MCF 10A (cell line): ENCODE data around the gene TXK. TPM values are rescaled to one million over a fixed set of nuclear protein-coding genes. Genes with fewer than 3 reads are reported as not detected.

Source experiments
- BruUV-seq: library from RNA; stranded (reverse); fragments of 400-500 nt; replicated peaks from 2 replicates; lab custom pipeline; 2021; lab: Mats Ljungman, UMichigan
- CTCF ChIA-PET: fragments of 300-600 bp; sonication (Branson Sonifier 250); formaldehyde crosslinking; extraction: SDS; loops from one replicate; lab custom pipeline; 2021; ENCODE audit warnings: antibody characterized with exemption, inconsistent platforms; lab: Yijun Ruan, JAX
- POLR2A ChIA-PET: fragments of 300-600, 350-650 bp; sonication (Branson Sonifier 250); formaldehyde crosslinking; extraction: SDS; loops from one replicate; lab custom pipeline; 2020; ENCODE audit warnings: antibody characterized with exemption, inconsistent platforms; lab: Yijun Ruan, JAX
- DNase-seq: peaks from one replicate; pipeline ENCODE4 v3.0.0-alpha.2; 2018; ENCODE audit not compliant: unreplicated experiment
- H3K27ac Mint-ChIP-seq: one replicate; pipeline ENCODE4 v1.8.0; 2022; ENCODE audit warnings: mild to moderate bottlenecking, low read depth, mixed read lengths; ENCODE audit not compliant: unreplicated experiment
- H3K27me3 Mint-ChIP-seq: one replicate; pipeline ENCODE4 v1.8.0; 2022; ENCODE audit warnings: mixed read lengths; ENCODE audit not compliant: insufficient read depth, unreplicated experiment
- H3K36me3 Mint-ChIP-seq: one replicate; pipeline ENCODE4 v1.8.0; 2022; ENCODE audit warnings: mild to moderate bottlenecking, moderate library complexity, mixed read lengths; ENCODE audit not compliant: insufficient read depth, unreplicated experiment
- H3K4me1 Mint-ChIP-seq: one replicate; pipeline ENCODE4 v1.8.0; 2022; ENCODE audit warnings: mixed read lengths; ENCODE audit not compliant: insufficient read depth, unreplicated experiment
- H3K4me3 Mint-ChIP-seq: one replicate; pipeline ENCODE4 v1.8.0; 2022; ENCODE audit warnings: mild to moderate bottlenecking, moderate library complexity, mixed read lengths; ENCODE audit not compliant: unreplicated experiment
- H3K9me3 Mint-ChIP-seq: one replicate; pipeline ENCODE4 v1.8.0; 2022; ENCODE audit warnings: mixed read lengths; ENCODE audit not compliant: unreplicated experiment
- CTCF ChIP-seq: fragments of 200-600 bp; IDR thresholded peaks from one replicate; pipeline ENCODE4 v1.8.0; 2022; ENCODE audit warnings: antibody characterized with exemption, mild to moderate bottlenecking; ENCODE audit not compliant: unreplicated experiment
- intact Hi-C: fragments of 100-400 bp; cut with micrococcal nuclease; formaldehyde crosslinking; loops from 2 replicates; pipeline ENCODE4 v1.14.1; 2022
- total RNA-seq: library from RNA; stranded (reverse); gene quantifications from 2 replicates; pipeline ENCODE4 v1.2.3, GENCODE V29; 2022

TXK gene
- total RNA-seq, 1 experiment from 2014 or later: not detected

- no peaks in the 10 kb centered on the region for H3K36me3 Mint-ChIP-seq
- intact Hi-C loops: no loop called here
- no peak overlapping the region for H3K27ac Mint-ChIP-seq
- ChIA-PET POLR2A (no interaction called here), CTCF (no interaction called here)
- H3K4me1 Mint-ChIP-seq: peaks cover 10% of the 10 kb centered on the region
- DNase-seq: no peak
- no peaks in the 10 kb centered on the region for H3K27me3 Mint-ChIP-seq
- no TSS peak for BruUV-seq
- no peak overlapping the region for H3K4me3 Mint-ChIP-seq
- H3K9me3 Mint-ChIP-seq: no peaks in the 10 kb centered on the region
- no peak for TF ChIP-seq CTCF
Measured at GRCh38 chr4:48078425-48078824, 55.6 kb downstream of the TXK start.

- CTCF ChIA-PET: interaction anchor here (1.6 kb wide), 1 partner anchor 13 kb away, joined by 12 read pairs; no protein-coding TSS in a partner anchor
- Mint-ChIP-seq H3K36me3 (no peaks in the 10 kb centered on the region), H3K9me3 (no peaks in the 10 kb centered on the region), H3K27me3 (no peaks in the 10 kb centered on the region), H3K27ac (no peak overlapping the region), H3K4me3 (no peak overlapping the region), H3K4me1 (no peaks in the 10 kb centered on the region)
- BruUV-seq: no TSS peak
- POLR2A ChIA-PET: no interaction called here
- no peak for DNase-seq
- no peak for TF ChIP-seq CTCF
- intact Hi-C loops: no loop called here
Measured at GRCh38 chr4:48074657-48075056, 59.4 kb downstream of the TXK start.

GRCh38 chr4:48073567-48074103 lies 60.4 kb downstream of the TXK start:
- H3K36me3 Mint-ChIP-seq: no peaks in the 10 kb centered on the region
- no peak overlapping the region for H3K4me3 Mint-ChIP-seq
- no peaks in the 10 kb centered on the region for H3K4me1 Mint-ChIP-seq
- DNase-seq: no peak
- ChIA-PET POLR2A (no interaction called here), CTCF (no interaction called here)
- H3K9me3 Mint-ChIP-seq: no peaks in the 10 kb centered on the region
- no peaks in the 10 kb centered on the region for H3K27me3 Mint-ChIP-seq
- intact Hi-C loops: no loop called here
- no TSS peak for BruUV-seq
- TF ChIP-seq CTCF: no peak
- H3K27ac Mint-ChIP-seq: no peak overlapping the region

GRCh38 chr4:48071191-48071590 lies 62.9 kb downstream of the TXK start:
- no peaks in the 10 kb centered on the region for H3K36me3 Mint-ChIP-seq
- H3K9me3 Mint-ChIP-seq: no peaks in the 10 kb centered on the region
- intact Hi-C loops: no loop called here
- BruUV-seq: no TSS peak
- no peak for DNase-seq
- H3K27me3 Mint-ChIP-seq: no peaks in the 10 kb centered on the region
- CTCF ChIA-PET: no interaction called here
- no peak for TF ChIP-seq CTCF
- POLR2A ChIA-PET: interaction anchor here (0.6 kb wide), 1 partner anchor 463 kb away, joined by 5 read pairs; no protein-coding TSS in a partner anchor
- H3K27ac Mint-ChIP-seq: no peak overlapping the region
- no peak overlapping the region for H3K4me3 Mint-ChIP-seq
- H3K4me1 Mint-ChIP-seq: no peaks in the 10 kb centered on the region
